Ishikawa (cell line): ENCODE measurements around the gene SLC39A5.

Experiments used
- CREB1 ChIP-seq: IDR thresholded peaks from 2 replicates; pipeline ENCODE4 v1.6.1; 2012; ENCODE audit warnings: low read depth
- EGR1 ChIP-seq: IDR thresholded peaks from 2 replicates; pipeline ENCODE4 v1.6.1; 2012
- FOXM1 ChIP-seq: IDR thresholded peaks from 2 replicates; pipeline ENCODE4 v1.6.1; 2012; ENCODE audit warnings: low read depth, borderline replicate concordance
- MAX ChIP-seq: IDR thresholded peaks from 2 replicates; pipeline ENCODE4 v1.6.1; 2012
- RAD21 ChIP-seq: IDR thresholded peaks from 2 replicates; pipeline ENCODE4 v1.6.1; 2012; ENCODE audit warnings: low read depth
- TCF12 ChIP-seq: IDR thresholded peaks from 2 replicates; pipeline ENCODE4 v1.6.1; 2012; ENCODE audit warnings: low read depth
- YY1 ChIP-seq: IDR thresholded peaks from 2 replicates; pipeline ENCODE4 v1.6.1; 2012; ENCODE audit warnings: low read depth
- TF ChIP-seq, protein P1 (sequence below): IDR thresholded peaks from 2 replicates; pipeline ENCODE4 v1.6.1; 2012
- TF ChIP-seq, protein P2 (sequence below): IDR thresholded peaks from 2 replicates; pipeline ENCODE4 v1.6.1; 2012; ENCODE audit warnings: low read depth, mild to moderate bottlenecking

- TF ChIP-seq TCF12 (no peak), YY1 (no peak), FOXM1 (no peak), CREB1 (no peak), EGR1 (no peak), MAX (no peak), RAD21 (no peak)
- TF ChIP-seq, protein P1, sequence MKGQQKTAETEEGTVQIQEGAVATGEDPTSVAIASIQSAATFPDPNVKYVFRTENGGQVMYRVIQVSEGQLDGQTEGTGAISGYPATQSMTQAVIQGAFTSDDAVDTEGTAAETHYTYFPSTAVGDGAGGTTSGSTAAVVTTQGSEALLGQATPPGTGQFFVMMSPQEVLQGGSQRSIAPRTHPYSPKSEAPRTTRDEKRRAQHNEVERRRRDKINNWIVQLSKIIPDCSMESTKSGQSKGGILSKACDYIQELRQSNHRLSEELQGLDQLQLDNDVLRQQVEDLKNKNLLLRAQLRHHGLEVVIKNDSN = no peak
- TF ChIP-seq, protein P2, sequence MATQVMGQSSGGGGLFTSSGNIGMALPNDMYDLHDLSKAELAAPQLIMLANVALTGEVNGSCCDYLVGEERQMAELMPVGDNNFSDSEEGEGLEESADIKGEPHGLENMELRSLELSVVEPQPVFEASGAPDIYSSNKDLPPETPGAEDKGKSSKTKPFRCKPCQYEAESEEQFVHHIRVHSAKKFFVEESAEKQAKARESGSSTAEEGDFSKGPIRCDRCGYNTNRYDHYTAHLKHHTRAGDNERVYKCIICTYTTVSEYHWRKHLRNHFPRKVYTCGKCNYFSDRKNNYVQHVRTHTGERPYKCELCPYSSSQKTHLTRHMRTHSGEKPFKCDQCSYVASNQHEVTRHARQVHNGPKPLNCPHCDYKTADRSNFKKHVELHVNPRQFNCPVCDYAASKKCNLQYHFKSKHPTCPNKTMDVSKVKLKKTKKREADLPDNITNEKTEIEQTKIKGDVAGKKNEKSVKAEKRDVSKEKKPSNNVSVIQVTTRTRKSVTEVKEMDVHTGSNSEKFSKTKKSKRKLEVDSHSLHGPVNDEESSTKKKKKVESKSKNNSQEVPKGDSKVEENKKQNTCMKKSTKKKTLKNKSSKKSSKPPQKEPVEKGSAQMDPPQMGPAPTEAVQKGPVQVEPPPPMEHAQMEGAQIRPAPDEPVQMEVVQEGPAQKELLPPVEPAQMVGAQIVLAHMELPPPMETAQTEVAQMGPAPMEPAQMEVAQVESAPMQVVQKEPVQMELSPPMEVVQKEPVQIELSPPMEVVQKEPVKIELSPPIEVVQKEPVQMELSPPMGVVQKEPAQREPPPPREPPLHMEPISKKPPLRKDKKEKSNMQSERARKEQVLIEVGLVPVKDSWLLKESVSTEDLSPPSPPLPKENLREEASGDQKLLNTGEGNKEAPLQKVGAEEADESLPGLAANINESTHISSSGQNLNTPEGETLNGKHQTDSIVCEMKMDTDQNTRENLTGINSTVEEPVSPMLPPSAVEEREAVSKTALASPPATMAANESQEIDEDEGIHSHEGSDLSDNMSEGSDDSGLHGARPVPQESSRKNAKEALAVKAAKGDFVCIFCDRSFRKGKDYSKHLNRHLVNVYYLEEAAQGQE = no peak
Measured at GRCh38 chr12:56248711-56249110, 18.9 kb downstream of the SLC39A5 start.
